ENCODE measurements around the gene ZNF660.

GRCh38 chr3:44561076-44561475, 23.7 kb upstream of the ZNF660 start:
- TF ChIP-seq CTCF (IDR thresholded peaks at IDR 0.05; ENCODE audit: low read depth, low read length) (no peak), MYC (IDR thresholded peaks at IDR 0.05; ENCODE audit: low read depth, low read length) (no peak), POLR2A (IDR thresholded peaks at IDR 0.05; ENCODE audit: extremely low read depth, insufficient read length) (no peak)

All from NB4 (cell line).